Effector memory CD8-positive, alpha-beta T cell (primary cell): ENCODE measurements around the gene ADGRG4.

ENCODE experiments used
- ATAC-seq: fragments of 150-1000 bp; cut with Tn5 transposase; replicated peaks from 2 replicates; pipeline ENCODE4 v1.10.0; 2021; ENCODE audit warnings: mild to moderate bottlenecking, moderate library complexity
- DNase-seq, 3 experiments: peaks; one replicate each; pipeline ENCODE4 v3.0.0; 2021
- H3K27ac Mint-ChIP-seq, 2 donors: one replicate each; pipeline ENCODE4 v1.8.0; 2022; ENCODE audit warnings: mild to moderate bottlenecking in 2 of 2, mixed read lengths in 2 of 2, moderate library complexity in 2 of 2
- H3K27me3 Mint-ChIP-seq, 2 donors: one replicate each; pipeline ENCODE4 v1.8.0; 2022; ENCODE audit warnings: mixed read lengths in 2 of 2
- H3K36me3 Mint-ChIP-seq: one replicate; pipeline ENCODE4 v1.8.0; 2022; ENCODE audit warnings: mild to moderate bottlenecking, moderate library complexity, mixed read lengths; ENCODE audit not compliant: insufficient read depth
- H3K4me1 Mint-ChIP-seq, 2 donors: one replicate each; pipeline ENCODE4 v1.8.0; 2022; ENCODE audit warnings: low read depth in 2 of 2, mixed read lengths in 2 of 2
- H3K4me3 Mint-ChIP-seq, 2 donors: one replicate each; pipeline ENCODE4 v1.8.0; 2022; ENCODE audit warnings: mild to moderate bottlenecking in 2 of 2, mixed read lengths in 2 of 2, moderate library complexity in 2 of 2
- H3K9me3 Mint-ChIP-seq, 2 donors: one replicate each; pipeline ENCODE4 v1.8.0; 2022; ENCODE audit warnings: mixed read lengths in 2 of 2

The ADGRG4 gene

DNA sequence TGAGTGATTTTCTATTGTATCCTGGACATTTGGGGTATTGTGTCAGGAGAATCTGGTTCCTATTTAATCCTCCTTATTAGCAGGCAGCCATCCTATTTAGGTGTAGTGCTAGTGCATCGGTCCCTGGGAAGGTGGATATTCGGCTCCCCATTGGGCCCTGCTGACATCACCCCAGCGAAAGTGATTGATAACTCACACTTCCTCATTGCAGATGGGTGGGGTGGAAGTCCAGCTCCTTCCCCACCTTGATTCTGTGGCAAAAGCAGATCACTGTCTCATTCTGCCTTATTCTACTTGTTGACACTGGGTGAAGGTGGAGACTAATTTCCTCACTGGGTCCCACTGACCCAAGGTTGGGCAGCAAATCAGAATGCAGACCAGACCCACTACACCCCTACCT is 163.8 kb downstream of the ADGRG4 start:
- no peak for DNase-seq
- H3K36me3 Mint-ChIP-seq = no peaks in the 10 kb centered on the region
- H3K4me3 Mint-ChIP-seq = no peak overlapping the region
- H3K4me1 Mint-ChIP-seq = no peaks in the 10 kb centered on the region
- no peaks in the 10 kb centered on the region for H3K27me3 Mint-ChIP-seq
- no peak overlapping the region for H3K27ac Mint-ChIP-seq
- no peak for ATAC-seq
- no peaks in the 10 kb centered on the region for H3K9me3 Mint-ChIP-seq
